Fibroblast of lung (primary cell): ENCODE data around the gene SPATA2L. TPM values are rescaled to one million over a fixed set of nuclear protein-coding genes. Genes with fewer than 3 reads are reported as not detected.

Experiments used
- DNase-seq, 2 donors: peaks; one replicate each; pipeline versions ENCODE4 v3.0.0 to v3.0.0-alpha.2; 2010; ENCODE audit warnings: low read depth in 2 of 2
- H2AFZ ChIP-seq: 2 replicates; pipeline ENCODE4 v1.5.1; 2012; ENCODE audit warnings: low read length, control low read depth, inconsistent platforms
- H3K27ac ChIP-seq: 2 replicates; pipeline ENCODE4 v1.5.1; 2011; ENCODE audit warnings: low read length, control low read depth; ENCODE audit not compliant: insufficient read depth
- H3K27me3 ChIP-seq: 2 replicates; pipeline ENCODE4 v1.5.1; 2011; ENCODE audit warnings: mild to moderate bottlenecking, low read length; ENCODE audit not compliant: control insufficient read depth, insufficient read depth
- H3K36me3 ChIP-seq: 2 replicates; pipeline ENCODE4 v1.5.1; 2011; ENCODE audit warnings: low read length; ENCODE audit not compliant: control insufficient read depth, insufficient read depth
- H3K4me1 ChIP-seq: 2 replicates; pipeline ENCODE4 v1.5.1; 2011; ENCODE audit warnings: low read length; ENCODE audit not compliant: control insufficient read depth, insufficient read depth; ENCODE audit errors: extremely low read depth
- H3K4me2 ChIP-seq: 2 replicates; pipeline ENCODE4 v1.5.1; 2011; ENCODE audit warnings: low read length, control low read depth; ENCODE audit not compliant: insufficient read depth; ENCODE audit errors: extremely low read depth
- H3K4me3 ChIP-seq, 4 experiments: fragments of 200-600 bp in 1 of 4; sonication (generic) in 1 of 4; replicated peaks in 1 of 4; 2 replicates each; pipeline ENCODE4 v1.5.1; 2011 to 2016; ENCODE audit warnings: low read length in 4 of 4, low read depth in 3 of 4, mild to moderate bottlenecking in 3 of 4, control low read depth in 2 of 4, inconsistent platforms in 1 of 4, mixed read lengths in 1 of 4; ENCODE audit not compliant: insufficient read depth in 1 of 4; ENCODE audit errors: control extremely low read depth in 1 of 4
- H3K79me2 ChIP-seq: 2 replicates; pipeline ENCODE4 v1.5.1; 2012; ENCODE audit warnings: mild to moderate bottlenecking, low read length, inconsistent platforms; ENCODE audit not compliant: control insufficient read depth, insufficient read depth
- H3K9ac ChIP-seq: 2 replicates; pipeline ENCODE4 v1.5.1; 2011; ENCODE audit warnings: mild to moderate bottlenecking, low read length, control low read depth; ENCODE audit not compliant: insufficient read depth
- H3K9me3 ChIP-seq: 2 replicates; pipeline ENCODE4 v1.5.1; 2012; ENCODE audit warnings: low read depth, low read length; ENCODE audit not compliant: control insufficient read depth, insufficient read depth
- H4K20me1 ChIP-seq: 2 replicates; pipeline ENCODE4 v1.5.1; 2011; ENCODE audit warnings: low read length; ENCODE audit not compliant: control insufficient read depth, insufficient read depth; ENCODE audit errors: extremely low read depth
- EZH2 ChIP-seq: IDR thresholded peaks from 2 replicates; pipeline ENCODE4 v1.5.1; 2012; ENCODE audit warnings: low read length, control low read depth, mild to moderate bottlenecking; ENCODE audit errors: missing control alignments
- polyA plus RNA-seq, 2 donors: library from polyadenylated mRNA; depleted of rRNA in 1 of 2; stranded (reverse) in 1 of 2; unstranded in 1 of 2; fragments of >200 nt; gene quantifications; 2 replicates each; pipeline ENCODE4 v1.2.1, GENCODE V29; 2011 to 2012; ENCODE audit warnings: missing spikeins in 1 of 2
- total RNA-seq: library from RNA; depleted of rRNA; stranded (reverse); fragments of >200 nt; gene quantifications from 2 replicates; pipeline ENCODE4 v1.2.1, GENCODE V29; 2014
- TF ChIP-seq, protein P1 (sequence below), 2 donors: IDR thresholded peaks in 1 of 2; conservative IDR thresholded peaks in 1 of 2; 1 replicate in 1 of 2; 2 replicates in 1 of 2; pipeline ENCODE4 v1.5.1; 2011 to 2012; ENCODE audit warnings: low read length in 2 of 2, control low read depth in 1 of 2, inconsistent platforms in 1 of 2, low read depth in 1 of 2, mild to moderate bottlenecking in 1 of 2

The SPATA2L gene
- total and polyA plus RNA-seq, 2 donors (not counting 1 experiment from before 2014, with no cell fraction given): 1.7 to 7.3 TPM

DNA sequence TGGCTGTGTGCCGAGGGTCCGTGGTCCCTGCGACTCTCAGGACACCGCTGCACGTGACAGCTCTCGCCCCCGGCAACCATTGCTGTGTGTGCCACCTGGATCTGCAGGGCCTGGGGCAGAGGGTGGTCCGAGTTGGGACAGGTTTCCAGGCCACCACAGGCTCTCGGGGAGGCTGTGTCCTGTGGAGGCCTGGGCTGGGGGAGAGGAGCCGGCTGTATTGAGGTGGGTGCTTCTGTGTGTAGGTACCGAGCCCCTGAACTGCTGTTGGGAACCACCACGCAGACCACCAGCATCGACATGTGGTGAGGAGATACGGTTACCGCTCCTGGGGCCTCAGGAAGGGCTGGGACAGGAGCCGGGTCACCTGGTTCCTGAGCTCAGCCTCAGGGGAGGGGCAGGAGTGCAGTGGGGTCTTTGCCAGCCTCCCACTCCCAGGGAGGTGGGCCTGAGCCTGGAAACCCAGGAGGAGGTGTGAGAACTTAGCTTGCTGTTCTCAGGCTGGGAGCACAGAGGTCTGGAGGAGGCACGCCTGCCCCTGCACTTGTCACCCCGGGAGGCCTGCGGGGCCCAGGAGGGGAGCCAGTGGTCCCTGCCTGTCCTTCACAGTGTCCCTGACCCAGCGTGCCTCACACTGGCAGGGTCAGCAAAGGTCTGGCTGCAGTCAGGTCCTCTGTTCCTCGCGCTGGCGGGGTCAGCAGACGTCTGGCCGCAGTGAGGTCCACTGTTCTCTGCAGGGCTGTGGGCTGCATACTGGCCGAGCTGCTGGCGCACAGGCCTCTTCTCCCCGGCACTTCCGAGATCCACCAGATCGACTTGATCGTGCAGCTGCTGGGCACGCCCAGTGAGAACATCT lies 7.3 kb downstream of the SPATA2L start:
- no peak overlapping the region for H3K4me2 ChIP-seq
- DNase-seq: no peak
- H2AFZ ChIP-seq: no peak overlapping the region
- H3K9ac ChIP-seq: no peak overlapping the region
- H3K79me2 ChIP-seq: peaks cover 1% of the 10 kb centered on the region
- H3K4me3 ChIP-seq: no peak overlapping the region
- H3K27me3 ChIP-seq: no peaks in the 10 kb centered on the region
- no peak overlapping the region for H3K27ac ChIP-seq
- TF ChIP-seq, protein P1, sequence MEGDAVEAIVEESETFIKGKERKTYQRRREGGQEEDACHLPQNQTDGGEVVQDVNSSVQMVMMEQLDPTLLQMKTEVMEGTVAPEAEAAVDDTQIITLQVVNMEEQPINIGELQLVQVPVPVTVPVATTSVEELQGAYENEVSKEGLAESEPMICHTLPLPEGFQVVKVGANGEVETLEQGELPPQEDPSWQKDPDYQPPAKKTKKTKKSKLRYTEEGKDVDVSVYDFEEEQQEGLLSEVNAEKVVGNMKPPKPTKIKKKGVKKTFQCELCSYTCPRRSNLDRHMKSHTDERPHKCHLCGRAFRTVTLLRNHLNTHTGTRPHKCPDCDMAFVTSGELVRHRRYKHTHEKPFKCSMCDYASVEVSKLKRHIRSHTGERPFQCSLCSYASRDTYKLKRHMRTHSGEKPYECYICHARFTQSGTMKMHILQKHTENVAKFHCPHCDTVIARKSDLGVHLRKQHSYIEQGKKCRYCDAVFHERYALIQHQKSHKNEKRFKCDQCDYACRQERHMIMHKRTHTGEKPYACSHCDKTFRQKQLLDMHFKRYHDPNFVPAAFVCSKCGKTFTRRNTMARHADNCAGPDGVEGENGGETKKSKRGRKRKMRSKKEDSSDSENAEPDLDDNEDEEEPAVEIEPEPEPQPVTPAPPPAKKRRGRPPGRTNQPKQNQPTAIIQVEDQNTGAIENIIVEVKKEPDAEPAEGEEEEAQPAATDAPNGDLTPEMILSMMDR (conservative IDR thresholded peaks at IDR 0.05 in 1 of 2, IDR thresholded peaks at IDR 0.05 in 1 of 2; ENCODE audit: low read depth in 1 of 2, low read length in 2 of 2): no peak
- no peak for TF ChIP-seq EZH2
- no peaks in the 10 kb centered on the region for H3K9me3 ChIP-seq
- no peaks in the 10 kb centered on the region for H4K20me1 ChIP-seq
- peaks cover 45% of the 10 kb centered on the region for H3K36me3 ChIP-seq
- peaks cover 5% of the 10 kb centered on the region for H3K4me1 ChIP-seq

DNA sequence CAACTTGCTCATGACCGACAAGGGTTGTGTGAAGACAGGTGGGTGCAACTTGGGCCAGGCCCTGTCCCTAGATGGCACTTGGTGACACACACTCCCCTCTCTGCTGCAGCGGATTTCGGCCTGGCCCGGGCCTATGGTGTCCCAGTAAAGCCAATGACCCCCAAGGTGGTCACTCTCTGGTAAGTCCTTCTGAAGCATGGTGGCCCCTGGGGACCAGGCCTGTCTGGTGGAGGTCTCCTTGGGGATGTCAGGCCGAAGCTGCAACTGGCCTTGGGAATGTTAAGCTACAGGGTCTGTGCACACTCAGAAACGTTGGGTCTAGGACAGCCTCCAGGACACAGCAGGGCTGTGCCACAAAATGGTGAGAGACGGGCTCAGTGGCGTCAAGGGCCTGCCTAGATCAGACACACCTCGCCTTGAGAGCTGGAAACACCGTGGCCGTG lies 8.2 kb downstream of the SPATA2L start:
- no peak for TF ChIP-seq EZH2
- TF ChIP-seq, protein P1 (conservative IDR thresholded peaks at IDR 0.05 in 1 of 2, IDR thresholded peaks at IDR 0.05 in 1 of 2; ENCODE audit: low read depth in 1 of 2, low read length in 2 of 2): no peak
- no peaks in the 10 kb centered on the region for H3K9me3 ChIP-seq

GRCh38 chr16:89691986-89692569 lies 9.4 kb downstream of the SPATA2L start:
- TF ChIP-seq, protein P1 (conservative IDR thresholded peaks at IDR 0.05 in 1 of 2, IDR thresholded peaks at IDR 0.05 in 1 of 2; ENCODE audit: low read depth in 1 of 2, low read length in 2 of 2): no peak
- no peak for TF ChIP-seq EZH2
- Histone ChIP-seq H3K9ac (no peak overlapping the region), H3K9me3 (no peaks in the 10 kb centered on the region), H3K79me2 (peaks cover 17% of the 10 kb centered on the region), H3K4me3 (no peak overlapping the region), H3K4me2 (no peak overlapping the region), H3K27ac (no peak overlapping the region), H4K20me1 (no peaks in the 10 kb centered on the region), H3K36me3 (peaks cover 47% of the 10 kb centered on the region), H3K4me1 (peaks cover 9% of the 10 kb centered on the region), H3K27me3 (no peaks in the 10 kb centered on the region), H2AFZ (no peak overlapping the region)
- DNase-seq: no peak

More for the DNA sequence above, 8.2 kb downstream of the SPATA2L start:
- Histone ChIP-seq H3K4me1 (peaks cover 5% of the 10 kb centered on the region), H3K27ac (no peak overlapping the region), H3K36me3 (peaks cover 47% of the 10 kb centered on the region), H3K9ac (no peak overlapping the region), H4K20me1 (no peaks in the 10 kb centered on the region), H3K79me2 (peaks cover 6% of the 10 kb centered on the region), H3K4me3 (no peak overlapping the region), H3K27me3 (no peaks in the 10 kb centered on the region), H3K4me2 (no peak overlapping the region), H2AFZ (no peak overlapping the region)
- DNase-seq: no peak
